AG04449 (cell line): ENCODE results near the gene DGLUCY.

Experiments
- CTCF ChIA-PET: fragments of 350-600 bp; formaldehyde crosslinking; extraction: SDS; loops from one replicate; lab custom pipeline; 2021; ENCODE audit warnings: antibody characterized with exemption; lab: Yijun Ruan, JAX
- POLR2A ChIA-PET: fragments of 400-600, 350-600 bp; formaldehyde crosslinking; extraction: SDS; loops from one replicate; lab custom pipeline; 2020; ENCODE audit warnings: antibody characterized with exemption, inconsistent platforms; lab: Yijun Ruan, JAX
- DNase-seq: peaks from one replicate; pipeline ENCODE4 v3.0.0-alpha.2; 2010; ENCODE audit warnings: low read depth, low spot score
- H3K4me3 ChIP-seq: 2 replicates; pipeline ENCODE4 v1.5.1; 2011; ENCODE audit warnings: low read depth, mild to moderate bottlenecking, control low read depth, low read length
- CTCF ChIP-seq: IDR thresholded peaks from one replicate; pipeline ENCODE4 v1.5.1; 2011; ENCODE audit warnings: mild to moderate bottlenecking, moderate library complexity, low read length, control low read depth, inconsistent platforms; ENCODE audit not compliant: insufficient read depth; ENCODE audit errors: missing control alignments

Gene DGLUCY

GRCh38 chr14:91100102-91100501, 13.8 kb upstream of the DGLUCY start:
- H3K4me3 ChIP-seq: no peak overlapping the region
- TF ChIP-seq CTCF: no peak
- CTCF ChIA-PET: no interaction called here
- POLR2A ChIA-PET: no interaction called here
- no peak for DNase-seq

- ChIA-PET CTCF (no interaction called here), POLR2A (no interaction called here)
- H3K4me3 ChIP-seq: no peak overlapping the region
- TF ChIP-seq CTCF: no peak
- no peak for DNase-seq
These were observed 10.8 kb upstream of the DGLUCY start for GRCh38 chr14:91103116-91103515.

- no peak for DNase-seq
- no peak for TF ChIP-seq CTCF
- ChIA-PET CTCF (no interaction called here), POLR2A (no interaction called here)
- no peak overlapping the region for H3K4me3 ChIP-seq
These were observed 4.8 kb upstream of the DGLUCY start for GRCh38 chr14:91108941-91109611.

- ChIA-PET POLR2A (no interaction called here), CTCF (interaction anchor here (0.7 kb wide), 1 partner anchor 174 kb away, joined by 3 read pairs; no protein-coding TSS in a partner anchor)
- TF ChIP-seq CTCF: no peak
- no peak overlapping the region for H3K4me3 ChIP-seq
- DNase-seq: no peak
These were observed 2.4 kb upstream of the DGLUCY start for GRCh38 chr14:91111443-91111842.

GRCh38 chr14:91112194-91112593, 1.7 kb upstream of the DGLUCY start:
- no peak for TF ChIP-seq CTCF
- no peak for DNase-seq
- no peak overlapping the region for H3K4me3 ChIP-seq
- CTCF ChIA-PET: interaction anchor here (0.7 kb wide), 1 partner anchor 173 kb away, joined by 3 read pairs; no protein-coding TSS in a partner anchor
- POLR2A ChIA-PET: no interaction called here

GRCh38 chr14:91114079-91115065, 499 bp downstream of the DGLUCY start:
- peak overlapping the region; percentile 68 for H3K4me3 ChIP-seq
- TF ChIP-seq CTCF: no peak
- DNase-seq: no peak
- ChIA-PET POLR2A (interaction anchor here (0.6 kb wide), 1 partner anchor 29 kb away, joined by 4 read pairs; no protein-coding TSS in a partner anchor), CTCF (interaction anchor here (0.6 to 1.6 kb wide), 5 partner anchors 24 to 62 kb away, joined by 3 to 4 read pairs (median 3); no protein-coding TSS in a partner anchor)
